OCI-LY1 (cell line): Measurements from ENCODE around the gene MIP.

ENCODE experiments used
- H2AFZ ChIP-seq: fragments of 200-600 bp; sonication (generic), shearing (Covaris generic); 2 replicates; pipeline ENCODE4 v1.6.0; 2014; ENCODE audit warnings: antibody characterized with exemption, mild to moderate bottlenecking, low read length
- H3F3A ChIP-seq: fragments of 200-600 bp; sonication (generic), shearing (Covaris generic); 2 replicates; pipeline ENCODE4 v1.6.0; 2014; ENCODE audit warnings: mild to moderate bottlenecking, antibody characterized with exemption, low read length, moderate library complexity; ENCODE audit not compliant: insufficient read depth
- H3K27ac ChIP-seq: fragments of 200-600 bp; sonication (generic); 2 replicates; pipeline ENCODE4 v1.5.1; 2014; ENCODE audit warnings: low read length, mixed run types, mild to moderate bottlenecking, low read depth; ENCODE audit not compliant: poor library complexity, severe bottlenecking
- H3K27me3 ChIP-seq: fragments of 200-600 bp; sonication (generic); 2 replicates; pipeline ENCODE4 v1.6.0; 2014; ENCODE audit warnings: antibody characterized with exemption, mild to moderate bottlenecking, low read length, moderate library complexity; ENCODE audit not compliant: insufficient read depth
- H3K36me3 ChIP-seq: fragments of 200-600 bp; sonication (generic); 2 replicates; pipeline ENCODE4 v1.6.1; 2014; ENCODE audit warnings: mild to moderate bottlenecking, antibody characterized with exemption, low read length, moderate library complexity, mixed read lengths; ENCODE audit not compliant: insufficient read depth
- H3K4me1 ChIP-seq: fragments of 200-600 bp; sonication (generic); 2 replicates; pipeline ENCODE4 v1.5.1; 2014; ENCODE audit warnings: mild to moderate bottlenecking, low read length, moderate library complexity; ENCODE audit not compliant: insufficient read depth, severe bottlenecking
- H3K4me2 ChIP-seq: fragments of 200-600 bp; sonication (generic), shearing (Covaris generic); 2 replicates; pipeline ENCODE4 v1.6.1; 2014; ENCODE audit warnings: low read length
- H3K4me3 ChIP-seq: fragments of 200-600 bp; sonication (generic); 2 replicates; pipeline ENCODE4 v1.5.1; 2014; ENCODE audit warnings: low read length, low read depth, mild to moderate bottlenecking, mixed read lengths; ENCODE audit not compliant: poor library complexity, severe bottlenecking
- H3K79me2 ChIP-seq: fragments of 200-600 bp; shearing (Covaris generic); 2 replicates; pipeline ENCODE4 v1.6.1; 2016; ENCODE audit warnings: mixed run types, low read length, mixed read lengths; ENCODE audit not compliant: insufficient read depth
- H3K9ac ChIP-seq: fragments of 200-600 bp; sonication (generic), shearing (Covaris generic); 2 replicates; pipeline ENCODE4 v1.6.1; 2014; ENCODE audit warnings: mild to moderate bottlenecking, low read length, mixed read lengths
- H3K9me2 ChIP-seq: fragments of 200-600 bp; sonication (generic), shearing (Covaris generic); 2 replicates; pipeline ENCODE4 v1.6.1; 2014; ENCODE audit warnings: low read depth, mild to moderate bottlenecking, low read length, mixed read lengths
- H3K9me3 ChIP-seq: fragments of 200-600 bp; shearing (Covaris generic); 2 replicates; pipeline ENCODE4 v1.6.1; 2014; ENCODE audit warnings: low read length, mixed read lengths
- H4K20me1 ChIP-seq: fragments of 200-600 bp; sonication (generic), shearing (Covaris generic); 2 replicates; pipeline ENCODE4 v1.6.0; 2016; ENCODE audit warnings: mild to moderate bottlenecking, low read length; ENCODE audit not compliant: insufficient read depth
- CTCF ChIP-seq: fragments of 200-600 bp; sonication (generic), shearing (Covaris generic); IDR thresholded peaks from 2 replicates; pipeline ENCODE4 v1.5.1; 2017; ENCODE audit warnings: mild to moderate bottlenecking, antibody characterized with exemption, low read length, moderate library complexity, mixed read lengths
- EZH2 ChIP-seq: fragments of 200-600 bp; sonication (generic), shearing (Covaris generic); IDR thresholded peaks from 2 replicates; pipeline ENCODE4 v1.8.0; 2017; ENCODE audit warnings: borderline replicate concordance, mixed run types, mild to moderate bottlenecking, antibody characterized with exemption, low read length, moderate library complexity, mixed read lengths

Gene MIP

GRCh38 chr12:56420411-56420810 is 34.0 kb downstream of the MIP start:
- no peaks in the 10 kb centered on the region for H3F3A ChIP-seq
- H3K9me3 ChIP-seq: no peaks in the 10 kb centered on the region
- H2AFZ ChIP-seq: no peak overlapping the region
- H3K27me3 ChIP-seq: no peaks in the 10 kb centered on the region
- no peaks in the 10 kb centered on the region for H3K79me2 ChIP-seq
- H3K36me3 ChIP-seq: peaks cover 90% of the 10 kb centered on the region
- no peak overlapping the region for H3K27ac ChIP-seq
- TF ChIP-seq CTCF (no peak), EZH2 (no peak)
- no peak overlapping the region for H3K4me2 ChIP-seq
- no peaks in the 10 kb centered on the region for H3K9me2 ChIP-seq
- no peaks in the 10 kb centered on the region for H3K4me1 ChIP-seq
- no peak overlapping the region for H3K4me3 ChIP-seq
- H3K9ac ChIP-seq: no peak overlapping the region
- no peaks in the 10 kb centered on the region for H4K20me1 ChIP-seq

GRCh38 chr12:56417739-56418138 is 36.7 kb downstream of the MIP start:
- peaks cover 87% of the 10 kb centered on the region for H3K36me3 ChIP-seq

GRCh38 chr12:56414401-56414800 is 40.1 kb downstream of the MIP start:
- no peak overlapping the region for H3K27ac ChIP-seq
- TF ChIP-seq CTCF: no peak
- no peak for TF ChIP-seq EZH2
- H3K79me2 ChIP-seq: no peaks in the 10 kb centered on the region
- no peak overlapping the region for H2AFZ ChIP-seq
- H3K36me3 ChIP-seq: peaks cover 66% of the 10 kb centered on the region
- H4K20me1 ChIP-seq: no peaks in the 10 kb centered on the region
- H3F3A ChIP-seq: no peaks in the 10 kb centered on the region
- H3K4me3 ChIP-seq: no peak overlapping the region
- H3K9me2 ChIP-seq: no peaks in the 10 kb centered on the region
- H3K9me3 ChIP-seq: no peaks in the 10 kb centered on the region
- no peak overlapping the region for H3K4me2 ChIP-seq
- no peaks in the 10 kb centered on the region for H3K27me3 ChIP-seq
- H3K4me1 ChIP-seq: no peaks in the 10 kb centered on the region
- no peak overlapping the region for H3K9ac ChIP-seq

More at GRCh38 chr12:56417739-56418138, 36.7 kb downstream of the MIP start:
- no peak overlapping the region for H3K9ac ChIP-seq
- H3K4me1 ChIP-seq: no peaks in the 10 kb centered on the region
- H3K9me3 ChIP-seq: no peaks in the 10 kb centered on the region
- H3F3A ChIP-seq: no peaks in the 10 kb centered on the region
- H3K79me2 ChIP-seq: no peaks in the 10 kb centered on the region
- no peak overlapping the region for H3K4me3 ChIP-seq
- no peaks in the 10 kb centered on the region for H3K27me3 ChIP-seq
- H3K27ac ChIP-seq: no peak overlapping the region
- H4K20me1 ChIP-seq: no peaks in the 10 kb centered on the region
- no peaks in the 10 kb centered on the region for H3K9me2 ChIP-seq
- TF ChIP-seq EZH2 (no peak), CTCF (no peak)
- H2AFZ ChIP-seq: no peak overlapping the region
- H3K4me2 ChIP-seq: no peak overlapping the region
